A204.1 (cell line): ENCODE results near the gene WDFY4.

Experiments used
- FAIRE-seq: peaks from 2 replicates; lab custom pipeline; 2012; peaks lifted over from hg19 to GRCh38; lab: Jason Lieb, UNC

Gene WDFY4

DNA sequence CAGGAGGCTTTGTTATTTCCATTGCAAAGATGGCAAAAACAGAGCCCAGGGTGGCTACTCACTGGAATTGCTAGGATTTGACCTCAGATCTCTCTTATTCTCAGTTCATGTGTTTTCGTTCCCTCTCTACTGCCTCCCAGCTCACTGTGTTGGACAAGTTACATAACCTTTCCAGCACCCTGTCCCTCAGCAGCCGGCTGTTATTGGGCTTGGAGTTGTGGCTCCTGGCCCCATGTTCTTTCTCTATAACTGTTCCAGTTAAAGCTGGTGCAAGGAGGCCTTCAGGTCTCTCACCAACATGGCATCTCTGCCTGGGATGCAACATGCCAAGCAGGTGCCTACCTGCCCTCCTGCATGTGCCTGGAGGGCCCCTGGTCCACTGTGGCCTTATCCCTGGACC is 198.2 kb downstream of the WDFY4 start:
- FAIRE-seq, result no peak

DNA sequence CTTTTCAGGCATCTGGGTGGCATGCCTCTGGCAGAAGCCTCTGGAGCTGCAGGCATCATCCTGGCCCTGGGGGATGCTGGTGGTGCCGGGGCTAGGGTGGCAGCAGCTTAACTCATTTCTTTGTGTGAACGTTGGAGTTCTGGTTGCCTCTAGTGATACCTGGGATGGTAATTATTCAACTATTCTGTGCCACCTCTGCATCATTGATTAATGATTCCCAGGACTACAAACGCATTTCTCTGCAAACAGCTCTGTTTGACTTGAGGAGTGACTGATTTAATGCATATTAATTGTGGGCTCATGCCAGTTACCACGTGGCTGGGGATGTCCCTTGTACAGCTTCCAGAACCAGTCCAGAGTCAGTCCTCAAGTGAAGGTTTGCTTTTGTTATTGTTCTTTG is 199.0 kb downstream of the WDFY4 start:
- no peak for FAIRE-seq

DNA sequence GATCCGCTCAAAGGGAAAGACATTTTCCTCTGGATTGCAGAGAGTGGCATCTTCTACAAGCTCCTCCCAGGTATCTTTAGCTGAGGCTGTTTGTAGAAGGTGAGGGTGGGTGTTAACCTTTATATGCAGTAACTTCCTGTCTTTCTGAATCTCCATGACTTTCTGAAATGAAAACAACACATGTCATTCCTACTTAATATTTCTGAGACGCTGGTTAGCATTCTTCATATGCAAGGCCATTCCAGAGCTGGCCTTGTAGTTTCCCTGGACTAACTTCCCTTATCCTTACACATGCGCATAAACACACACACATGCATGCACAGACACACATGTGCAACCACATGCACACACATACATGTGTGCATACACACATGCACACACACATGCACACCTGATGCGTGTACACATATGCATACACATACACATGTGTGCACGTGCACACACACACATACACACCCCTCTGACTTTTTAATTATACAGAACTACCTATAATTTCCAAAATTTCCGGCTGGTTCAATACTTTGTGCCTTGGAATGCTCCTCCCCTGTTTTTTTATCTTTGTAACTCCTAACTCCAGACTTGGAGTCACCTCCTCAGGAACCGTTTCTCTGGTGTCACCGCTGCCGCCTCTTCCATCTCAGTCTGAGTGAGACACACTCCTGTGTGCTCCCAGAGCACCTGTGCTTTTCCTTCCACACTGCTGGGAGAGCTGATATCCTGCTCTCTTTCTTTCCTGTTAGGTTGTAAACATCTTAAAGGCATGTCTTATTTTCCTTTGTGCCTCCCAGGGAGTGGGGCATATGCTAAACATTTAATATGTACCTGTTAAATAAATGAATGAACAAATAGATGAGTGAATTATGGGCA is 199.7 kb downstream of the WDFY4 start:
- no peak for FAIRE-seq

DNA sequence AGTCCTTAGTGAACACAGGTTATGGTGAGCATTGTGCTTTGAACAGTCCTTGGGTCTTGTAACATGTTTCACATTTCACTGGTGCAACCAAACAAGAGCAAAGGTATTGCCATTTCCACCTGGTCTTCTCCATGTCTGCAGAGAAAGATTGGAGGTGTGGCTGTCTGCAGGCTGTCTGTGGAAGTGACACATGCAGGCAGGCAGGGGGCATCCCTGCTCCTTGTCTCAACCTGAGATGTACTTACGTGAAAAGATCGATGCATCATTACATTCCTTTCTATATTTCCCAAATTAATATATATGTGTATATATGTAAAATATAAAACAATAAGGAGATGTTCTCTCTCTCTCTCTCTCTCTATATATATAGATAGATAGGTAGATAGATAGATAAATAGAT is 200.7 kb downstream of the WDFY4 start:
- FAIRE-seq, result no peak

DNA sequence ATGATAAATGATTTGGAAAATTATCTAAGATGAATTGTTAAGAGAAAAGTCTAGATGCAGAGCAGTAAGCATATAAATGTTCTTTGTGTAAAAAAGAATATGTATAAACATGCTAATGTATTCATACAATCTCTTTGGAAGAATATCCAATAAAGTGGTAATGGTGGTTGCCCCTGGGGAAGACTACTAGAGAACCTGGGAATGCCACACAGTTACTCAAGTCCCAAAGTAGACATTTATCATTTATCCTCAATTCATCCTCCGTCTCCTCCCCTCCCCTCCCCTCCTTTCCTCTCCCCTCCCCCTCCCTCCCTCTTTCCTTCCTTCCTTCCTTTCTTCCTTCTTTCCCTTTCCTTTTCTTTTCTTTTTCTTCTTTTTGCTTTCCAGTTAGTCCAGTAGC is 203.3 kb downstream of the WDFY4 start:
- FAIRE-seq, result no peak

GRCh38 chr10:48890888-48891850 is 206.5 kb downstream of the WDFY4 start:
- FAIRE-seq, result no peak

- no peak for FAIRE-seq
Observed at GRCh38 chr10:48894911-48895802, 210.5 kb downstream of the WDFY4 start.

DNA sequence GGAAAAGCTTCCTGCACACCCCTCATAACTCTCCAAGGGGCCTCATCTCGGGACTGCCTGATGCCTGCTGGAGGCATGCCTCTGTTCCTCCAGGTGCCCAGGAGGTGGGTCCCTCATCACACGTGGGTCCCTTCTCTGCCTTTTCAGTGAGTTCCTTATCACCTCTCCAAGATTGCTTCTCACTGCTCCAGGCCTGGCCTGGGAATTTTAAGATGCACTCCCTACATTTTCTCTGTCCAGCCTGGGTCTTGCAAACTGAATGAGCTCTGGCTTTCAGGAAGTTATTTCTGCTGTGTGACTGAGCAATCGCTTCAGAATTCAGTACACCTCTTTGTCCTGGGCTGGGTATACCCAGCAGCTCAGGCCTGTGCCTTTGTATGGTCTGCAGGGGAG is 211.1 kb downstream of the WDFY4 start:
- FAIRE-seq, result no peak

- no peak for FAIRE-seq
Observed at GRCh38 chr10:48896756-48897440, 212.2 kb downstream of the WDFY4 start.

- no peak for FAIRE-seq
Observed at GRCh38 chr10:48897441-48897790, 212.7 kb downstream of the WDFY4 start.

- no peak for FAIRE-seq
Observed at GRCh38 chr10:48898426-48898825, 213.8 kb downstream of the WDFY4 start.

DNA sequence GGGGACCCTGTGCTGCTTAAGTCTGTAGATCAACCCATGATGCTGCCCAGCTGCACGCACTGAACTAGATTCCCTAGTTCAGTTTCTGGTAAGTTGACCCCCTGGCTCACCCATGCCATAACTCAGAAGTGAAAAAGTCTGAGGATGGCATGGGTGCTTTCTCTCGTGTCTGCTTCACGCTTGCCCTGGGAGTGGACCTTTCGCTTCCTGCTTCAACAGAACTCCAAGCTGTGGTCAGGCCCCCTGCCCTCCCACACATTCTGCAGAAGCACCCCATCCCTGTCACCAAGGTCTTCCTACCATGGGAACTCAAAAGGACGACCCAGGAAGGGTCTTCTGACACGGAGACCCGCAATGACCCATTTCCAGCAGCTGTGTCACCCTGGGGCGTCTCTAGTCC is 215.1 kb downstream of the WDFY4 start:
- FAIRE-seq, result no peak

DNA sequence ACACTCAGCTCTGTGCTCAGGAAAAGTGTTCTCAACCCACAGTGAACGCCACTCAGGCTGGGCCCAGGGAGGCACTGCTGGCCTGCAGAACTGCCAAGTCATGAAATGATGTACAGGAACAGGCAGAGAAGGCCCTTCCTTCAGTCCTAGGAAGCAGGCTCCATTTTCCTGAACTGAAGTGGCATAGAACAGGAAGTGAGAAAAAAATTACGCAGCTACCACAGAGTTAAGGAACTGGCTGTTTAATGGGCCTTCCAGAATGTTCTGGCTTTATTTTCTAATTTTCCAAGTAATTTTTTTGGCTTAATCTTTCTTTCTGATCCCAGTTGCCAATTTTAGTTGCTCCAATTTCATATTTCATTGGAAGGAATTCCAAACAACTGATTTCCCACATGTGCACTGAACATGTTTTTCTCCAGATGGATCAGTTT is 215.7 kb downstream of the WDFY4 start:
- FAIRE-seq, result no peak

- FAIRE-seq, result no peak
Observed at GRCh38 chr10:48901319-48901718, 216.6 kb downstream of the WDFY4 start.

DNA sequence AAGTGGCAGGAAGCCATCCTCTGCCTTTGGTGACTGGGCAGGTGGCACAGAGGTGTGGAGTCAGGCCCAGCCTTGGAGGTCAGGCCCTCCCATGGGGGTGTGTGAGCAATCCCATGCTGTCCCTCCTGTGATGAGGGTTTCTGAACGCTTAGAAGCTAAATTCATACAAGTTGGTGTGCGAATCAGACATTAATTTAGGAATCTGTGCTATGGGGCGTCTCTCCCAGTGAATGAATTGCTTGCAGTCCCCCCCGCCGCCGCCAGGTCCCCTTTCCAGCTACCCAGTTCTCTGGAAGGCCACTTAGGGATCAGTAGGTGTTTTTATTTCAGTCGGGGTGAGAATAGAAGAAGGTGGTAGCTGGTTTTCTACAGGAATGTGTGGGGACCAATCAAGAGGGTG is 217.4 kb downstream of the WDFY4 start:
- FAIRE-seq, result no peak

DNA sequence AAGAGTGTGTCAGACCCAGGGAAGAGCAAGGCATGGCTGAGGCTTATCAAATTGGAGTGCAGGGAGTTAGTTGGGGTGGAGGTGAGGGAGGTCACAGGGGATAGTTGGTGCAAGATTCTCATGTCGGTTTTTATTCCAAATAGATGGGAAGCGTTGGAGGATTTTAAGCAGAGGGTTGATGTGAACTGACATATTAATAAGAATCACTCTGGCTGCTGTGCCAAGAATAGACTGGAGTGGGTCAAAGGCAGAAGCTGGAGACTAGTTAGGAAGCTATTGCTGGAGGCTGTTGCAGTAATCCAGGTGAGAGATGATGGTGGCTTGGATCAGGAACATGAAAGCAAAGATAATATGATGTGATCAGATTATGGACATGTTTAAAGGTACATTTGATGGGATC is 218.5 kb downstream of the WDFY4 start:
- no peak for FAIRE-seq

DNA sequence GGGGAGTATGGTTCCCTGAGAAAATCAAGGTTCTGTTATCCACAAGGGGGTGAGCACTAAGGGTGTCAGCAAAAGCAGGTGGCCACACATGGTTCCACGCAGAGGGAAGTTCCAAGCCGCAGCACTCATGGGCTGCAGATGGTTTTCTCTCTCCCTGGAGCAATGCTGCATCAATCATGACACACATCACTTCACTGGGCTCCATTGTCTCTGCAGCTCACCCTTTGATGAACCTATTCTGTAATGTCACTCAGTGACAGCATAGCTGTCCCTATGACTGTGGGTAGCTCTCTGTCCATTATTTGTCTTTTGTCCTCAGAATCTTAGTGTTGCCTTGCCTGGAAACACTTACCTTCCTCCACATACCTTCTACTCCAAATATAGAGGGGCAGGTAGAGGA is 220.2 kb downstream of the WDFY4 start:
- FAIRE-seq, result no peak

- no peak for FAIRE-seq
Observed at GRCh38 chr10:48905311-48905710, 220.6 kb downstream of the WDFY4 start.

GRCh38 chr10:48906841-48907240 is 222.2 kb downstream of the WDFY4 start:
- FAIRE-seq, result no peak

DNA sequence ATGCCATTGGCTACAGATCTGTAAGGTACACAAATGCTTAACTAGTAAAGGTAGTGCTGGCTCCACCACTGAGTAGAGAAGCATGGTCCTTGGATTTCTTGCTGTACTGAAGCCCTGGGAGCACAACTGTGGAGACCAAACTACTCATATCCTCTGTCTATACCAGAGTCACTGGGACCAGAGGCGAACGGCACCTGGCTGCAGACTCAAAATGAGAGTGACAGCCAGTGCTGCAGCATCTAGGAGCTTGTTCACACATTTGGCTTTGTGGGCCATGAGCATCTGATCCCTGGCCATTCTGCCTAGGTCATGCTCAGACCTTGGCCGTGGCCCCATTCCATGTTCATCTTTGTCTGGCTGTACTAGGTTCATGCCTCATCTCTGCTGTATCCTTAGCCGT is 223.1 kb downstream of the WDFY4 start:
- no peak for FAIRE-seq

GRCh38 chr10:48910548-48910947 is 225.9 kb downstream of the WDFY4 start:
- FAIRE-seq, result no peak

DNA sequence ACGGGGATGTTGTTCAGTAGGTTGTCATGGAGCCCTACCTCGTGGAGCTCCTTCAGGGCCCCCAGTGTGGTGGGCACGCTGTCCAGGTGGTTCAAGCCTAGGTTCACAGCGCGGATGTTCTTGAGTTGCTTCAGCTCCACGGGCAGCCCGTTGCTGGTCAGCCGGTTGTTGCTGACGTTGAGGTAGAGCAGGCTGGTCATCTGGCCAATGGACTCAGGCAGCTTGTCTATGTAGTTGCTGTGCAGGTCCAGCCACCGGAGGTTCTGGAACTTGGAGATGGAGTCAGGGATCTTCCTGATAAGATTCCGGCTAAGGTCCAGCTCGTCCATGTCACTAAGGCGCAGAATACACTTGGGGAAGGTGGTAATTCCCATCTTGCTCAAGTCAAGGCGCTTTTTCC is 229.0 kb downstream of the WDFY4 start:
- FAIRE-seq, result no peak
